Neural progenitor cell (in vitro differentiated cells): ENCODE results near the gene GDNF. TPM values are rescaled to one million over a fixed set of nuclear protein-coding genes. Genes with fewer than 3 reads are reported as not detected.

ENCODE experiments used
- DNase-seq: peaks from one replicate; pipeline ENCODE4 v3.0.0-alpha.2; 2016; ENCODE audit warnings: low spot score
- H2AFZ ChIP-seq: fragments of 200-600 bp; sonication (generic); replicated peaks from 2 replicates; pipeline ENCODE4 v1.6.1; 2016; ENCODE audit warnings: antibody characterized with exemption
- H3F3A ChIP-seq: fragments of 200-600 bp; sonication (generic); 2 replicates; pipeline ENCODE4 v1.6.1; 2016; ENCODE audit warnings: antibody characterized with exemption, low read depth
- H3K27ac ChIP-seq: fragments of 200-600 bp; sonication (generic); 2 replicates; pipeline ENCODE4 v1.5.1; 2016; ENCODE audit warnings: mild to moderate bottlenecking
- H3K27me3 ChIP-seq: fragments of 200-600 bp; sonication (generic); 2 replicates; pipeline ENCODE4 v1.6.1; 2016; ENCODE audit warnings: mild to moderate bottlenecking, moderate library complexity
- H3K36me3 ChIP-seq: fragments of 200-600 bp; sonication (generic); 2 replicates; pipeline ENCODE4 v1.5.1; 2016
- H3K4me1 ChIP-seq: fragments of 200-600 bp; sonication (generic); 2 replicates; pipeline ENCODE4 v1.6.1; 2016; ENCODE audit warnings: mixed run types
- H3K4me2 ChIP-seq: fragments of 200-600 bp; sonication (generic); 2 replicates; pipeline ENCODE4 v1.6.1; 2016
- H3K4me3 ChIP-seq: fragments of 200-600 bp; sonication (generic); 2 replicates; pipeline ENCODE4 v1.5.1; 2016
- H3K79me2 ChIP-seq: fragments of 200-600 bp; sonication (generic); 2 replicates; pipeline ENCODE4 v1.6.1; 2016; ENCODE audit warnings: low read depth
- H3K9ac ChIP-seq: fragments of 200-600 bp; sonication (generic); 2 replicates; pipeline ENCODE4 v1.6.1; 2016
- H3K9me3 ChIP-seq: fragments of 200-600 bp; sonication (generic); 2 replicates; pipeline ENCODE4 v1.5.1; 2016; ENCODE audit warnings: low read depth
- H4K20me1 ChIP-seq: fragments of 200-600 bp; sonication (generic); 2 replicates; pipeline ENCODE4 v1.6.1; 2016; ENCODE audit warnings: low read depth
- H3K27ac Mint-ChIP-seq: 3 replicates; pipeline ENCODE4 v1.8.0; 2021; ENCODE audit warnings: mixed read lengths
- H3K27me3 Mint-ChIP-seq: 2 replicates; pipeline ENCODE4 v1.8.0; 2022; ENCODE audit warnings: low read depth, mild to moderate bottlenecking, inconsistent platforms, moderate library complexity, mixed read lengths; ENCODE audit not compliant: insufficient read depth
- H3K36me3 Mint-ChIP-seq: 3 replicates; pipeline ENCODE4 v1.8.0; 2021; ENCODE audit warnings: mixed read lengths
- H3K4me1 Mint-ChIP-seq: 3 replicates; pipeline ENCODE4 v1.8.0; 2021; ENCODE audit warnings: mixed read lengths
- H3K4me3 Mint-ChIP-seq: 3 replicates; pipeline ENCODE4 v1.8.0; 2021; ENCODE audit warnings: mild to moderate bottlenecking, moderate library complexity, mixed read lengths
- H3K9me3 Mint-ChIP-seq: 3 replicates; pipeline ENCODE4 v1.8.0; 2020; ENCODE audit warnings: mixed read lengths
- EZH2 ChIP-seq: fragments of 200-600 bp; sonication (generic); IDR thresholded peaks from 2 replicates; pipeline ENCODE4 v1.6.1; 2017; ENCODE audit warnings: antibody characterized with exemption, mild to moderate bottlenecking, moderate library complexity
- EZH2phosphoT487 ChIP-seq: fragments of 200-600 bp; sonication (generic); IDR thresholded peaks from 2 replicates; pipeline ENCODE4 v1.6.1; 2017; ENCODE audit warnings: antibody characterized with exemption
- total RNA-seq: library from RNA; depleted of rRNA; stranded (reverse); fragments of >200 nt; gene quantifications from 2 replicates; pipeline ENCODE4 v1.2.3, GENCODE V29; 2015; ENCODE audit warnings: low replicate concordance
- TF ChIP-seq, protein P1 (sequence below): fragments of 200-600 bp; sonication (generic); IDR thresholded peaks from 2 replicates; pipeline ENCODE4 v1.5.1; 2017; ENCODE audit warnings: antibody characterized with exemption, mild to moderate bottlenecking

Gene GDNF
- total RNA-seq, 1 donor from 2014 or later: not detected

DNA sequence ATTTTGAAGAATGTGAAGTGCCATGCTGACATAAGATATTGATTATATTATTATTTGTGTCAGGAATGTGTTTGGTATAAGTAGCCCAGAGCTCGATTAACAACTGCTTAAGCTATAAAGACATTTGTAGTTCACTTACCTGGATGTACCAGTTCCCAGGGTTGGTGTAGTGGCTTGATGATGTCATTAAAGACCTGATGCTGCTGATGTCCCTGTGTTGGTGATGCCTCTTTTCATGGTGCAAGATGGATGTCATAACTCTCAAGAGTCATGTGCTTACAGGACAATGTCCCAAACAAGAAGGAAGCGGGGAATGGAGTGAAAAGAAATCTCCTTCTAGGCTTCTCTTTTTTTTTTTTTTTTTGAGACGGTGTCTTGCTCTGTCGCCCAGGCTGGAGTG is 11.5 kb upstream of the GDNF start:
- no peak overlapping the region for H3K27ac Mint-ChIP-seq
- Histone ChIP-seq H4K20me1 (no peaks in the 10 kb centered on the region), H3K9ac (no peak overlapping the region), H3K4me2 (no peak overlapping the region), H3K27ac (no peak overlapping the region), H3K4me1 (peaks cover 5% of the 10 kb centered on the region), H3K4me3 (no peak overlapping the region), H3K9me3 (no peaks in the 10 kb centered on the region), H3F3A (no peaks in the 10 kb centered on the region), H2AFZ (no peak overlapping the region), H3K36me3 (no peaks in the 10 kb centered on the region), H3K27me3 (no peaks in the 10 kb centered on the region), H3K79me2 (no peaks in the 10 kb centered on the region)
- H3K36me3 Mint-ChIP-seq: no peaks in the 10 kb centered on the region
- H3K4me1 Mint-ChIP-seq: no peaks in the 10 kb centered on the region
- H3K4me3 Mint-ChIP-seq: no peak overlapping the region
- H3K27me3 Mint-ChIP-seq: no peaks in the 10 kb centered on the region
- no peak for DNase-seq
- no peak for TF ChIP-seq EZH2phosphoT487
- TF ChIP-seq, protein P1, sequence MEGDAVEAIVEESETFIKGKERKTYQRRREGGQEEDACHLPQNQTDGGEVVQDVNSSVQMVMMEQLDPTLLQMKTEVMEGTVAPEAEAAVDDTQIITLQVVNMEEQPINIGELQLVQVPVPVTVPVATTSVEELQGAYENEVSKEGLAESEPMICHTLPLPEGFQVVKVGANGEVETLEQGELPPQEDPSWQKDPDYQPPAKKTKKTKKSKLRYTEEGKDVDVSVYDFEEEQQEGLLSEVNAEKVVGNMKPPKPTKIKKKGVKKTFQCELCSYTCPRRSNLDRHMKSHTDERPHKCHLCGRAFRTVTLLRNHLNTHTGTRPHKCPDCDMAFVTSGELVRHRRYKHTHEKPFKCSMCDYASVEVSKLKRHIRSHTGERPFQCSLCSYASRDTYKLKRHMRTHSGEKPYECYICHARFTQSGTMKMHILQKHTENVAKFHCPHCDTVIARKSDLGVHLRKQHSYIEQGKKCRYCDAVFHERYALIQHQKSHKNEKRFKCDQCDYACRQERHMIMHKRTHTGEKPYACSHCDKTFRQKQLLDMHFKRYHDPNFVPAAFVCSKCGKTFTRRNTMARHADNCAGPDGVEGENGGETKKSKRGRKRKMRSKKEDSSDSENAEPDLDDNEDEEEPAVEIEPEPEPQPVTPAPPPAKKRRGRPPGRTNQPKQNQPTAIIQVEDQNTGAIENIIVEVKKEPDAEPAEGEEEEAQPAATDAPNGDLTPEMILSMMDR: no peak
- TF ChIP-seq EZH2: no peak
- no peaks in the 10 kb centered on the region for H3K9me3 Mint-ChIP-seq

DNA sequence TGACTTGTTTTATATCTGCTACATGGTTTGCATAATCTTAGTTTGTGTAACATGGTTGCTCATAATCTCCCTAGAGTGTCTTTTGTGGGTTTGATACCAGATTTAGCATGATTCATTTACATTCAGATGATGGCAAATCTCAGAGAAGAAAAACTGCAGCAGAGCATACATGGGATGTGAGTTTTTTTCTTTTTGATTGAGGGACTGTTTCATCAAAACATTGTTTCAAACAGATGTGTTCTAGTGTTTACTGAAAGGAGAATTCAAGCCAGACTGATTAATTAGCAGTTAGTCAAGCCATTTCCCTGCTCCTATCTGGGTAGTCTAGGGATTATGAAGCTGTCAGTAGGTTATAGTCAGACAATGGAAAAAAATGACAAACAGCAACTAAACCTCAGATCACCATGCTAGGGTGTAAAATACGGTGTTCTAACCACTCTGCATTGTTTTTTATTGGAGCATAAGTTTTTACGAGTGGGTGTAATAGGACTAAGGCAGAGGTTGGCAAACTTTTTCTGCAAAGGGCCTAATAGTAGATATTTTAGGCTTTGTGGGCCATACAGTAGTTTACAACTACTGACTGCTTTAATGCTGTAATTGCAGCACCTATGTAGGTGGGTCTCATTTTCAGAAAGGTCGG is 10.5 kb upstream of the GDNF start:
- H3K9ac ChIP-seq: no peak overlapping the region
- H3K4me3 ChIP-seq: no peak overlapping the region
- peaks cover 5% of the 10 kb centered on the region for H3K4me1 ChIP-seq
- no peaks in the 10 kb centered on the region for H4K20me1 ChIP-seq
- no peak overlapping the region for H3K27ac ChIP-seq
- no peak overlapping the region for H2AFZ ChIP-seq
- no peaks in the 10 kb centered on the region for H3K36me3 ChIP-seq
- no peak overlapping the region for H3K4me2 ChIP-seq
- Mint-ChIP-seq H3K4me1 (no peaks in the 10 kb centered on the region), H3K27me3 (no peaks in the 10 kb centered on the region), H3K36me3 (no peaks in the 10 kb centered on the region), H3K9me3 (no peaks in the 10 kb centered on the region), H3K27ac (no peak overlapping the region), H3K4me3 (no peak overlapping the region)
- H3K79me2 ChIP-seq: no peaks in the 10 kb centered on the region
- TF ChIP-seq EZH2 (no peak), EZH2phosphoT487 (no peak)
- no peak for DNase-seq
- no peaks in the 10 kb centered on the region for H3F3A ChIP-seq
- H3K9me3 ChIP-seq: no peaks in the 10 kb centered on the region
- H3K27me3 ChIP-seq: no peaks in the 10 kb centered on the region

DNA sequence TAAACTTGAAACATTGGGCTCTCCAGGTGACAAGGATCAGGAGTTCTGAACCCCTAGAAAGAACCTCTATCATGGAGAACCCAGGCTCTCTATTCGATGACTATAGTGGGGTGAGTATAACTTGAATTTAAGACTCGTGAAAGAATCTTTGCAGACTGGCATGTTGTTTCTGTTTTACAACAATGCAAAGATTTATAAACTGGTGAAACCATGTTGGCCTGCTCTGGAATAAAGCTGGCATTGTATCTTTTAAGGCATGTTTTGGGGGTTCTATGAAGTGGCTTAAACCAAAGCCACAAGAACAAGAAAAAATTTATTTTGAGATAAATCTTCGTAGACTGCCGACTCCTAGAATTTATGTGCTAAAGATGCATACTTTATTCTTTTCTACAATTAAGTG is 9.8 kb upstream of the GDNF start:
- H3K9me3 ChIP-seq: no peaks in the 10 kb centered on the region
- TF ChIP-seq EZH2 (no peak), EZH2phosphoT487 (no peak)
- TF ChIP-seq, protein P1: no peak
- no peak for DNase-seq
- H3K4me1 ChIP-seq: peaks cover 5% of the 10 kb centered on the region
- H4K20me1 ChIP-seq: no peaks in the 10 kb centered on the region
- H2AFZ ChIP-seq: no peak overlapping the region
- H3K79me2 ChIP-seq: no peaks in the 10 kb centered on the region
- H3K36me3 ChIP-seq: no peaks in the 10 kb centered on the region
- H3K27me3 ChIP-seq: no peaks in the 10 kb centered on the region
- Mint-ChIP-seq H3K27me3 (no peaks in the 10 kb centered on the region), H3K4me3 (no peak overlapping the region), H3K4me1 (no peaks in the 10 kb centered on the region), H3K36me3 (no peaks in the 10 kb centered on the region), H3K9me3 (no peaks in the 10 kb centered on the region), H3K27ac (no peak overlapping the region)
- H3K4me2 ChIP-seq: no peak overlapping the region
- H3K27ac ChIP-seq: no peak overlapping the region
- H3F3A ChIP-seq: no peaks in the 10 kb centered on the region
- H3K4me3 ChIP-seq: no peak overlapping the region
- H3K9ac ChIP-seq: no peak overlapping the region

DNA sequence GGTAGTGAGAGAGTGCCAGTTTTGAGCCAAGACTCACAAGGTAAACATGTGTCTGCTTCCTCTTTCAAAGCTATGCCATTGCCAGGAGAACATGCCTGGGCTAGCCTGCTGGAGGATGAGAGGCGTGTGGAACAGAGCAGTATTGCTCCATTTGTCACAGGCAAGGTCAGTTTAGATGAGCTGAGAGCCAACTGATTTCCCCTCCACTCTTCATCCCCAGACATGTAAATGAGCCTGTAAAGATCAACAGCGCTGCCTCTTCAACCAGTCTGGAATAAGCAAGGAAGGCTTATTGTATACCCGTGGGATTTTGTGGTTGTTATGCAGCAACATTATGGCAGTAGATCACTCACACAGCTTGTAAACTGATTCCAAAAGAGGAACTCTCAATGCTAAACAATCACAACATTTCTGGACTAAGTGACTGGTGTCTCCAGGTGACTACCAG is 8.2 kb upstream of the GDNF start:
- Histone ChIP-seq H3K36me3 (no peaks in the 10 kb centered on the region), H3K27ac (no peak overlapping the region), H3K27me3 (peaks cover 8% of the 10 kb centered on the region), H3K9ac (no peak overlapping the region), H3K4me2 (no peak overlapping the region), H3K79me2 (no peaks in the 10 kb centered on the region), H3K9me3 (no peaks in the 10 kb centered on the region), H2AFZ (no peak overlapping the region), H3K4me3 (no peak overlapping the region), H3F3A (no peaks in the 10 kb centered on the region), H4K20me1 (no peaks in the 10 kb centered on the region), H3K4me1 (peaks cover 11% of the 10 kb centered on the region)
- Mint-ChIP-seq H3K36me3 (no peaks in the 10 kb centered on the region), H3K4me1 (peaks cover 4% of the 10 kb centered on the region), H3K27me3 (peaks cover 2% of the 10 kb centered on the region), H3K4me3 (no peak overlapping the region), H3K9me3 (no peaks in the 10 kb centered on the region), H3K27ac (no peak overlapping the region)
- TF ChIP-seq EZH2 (no peak), EZH2phosphoT487 (no peak)
- TF ChIP-seq, protein P1: no peak
- no peak for DNase-seq
